ENCODE measurements around the gene MAP6.

GRCh38 chr11:75549370-75549958 lies 119.4 kb downstream of the MAP6 start:
- TF ChIP-seq REST (IDR thresholded peaks at IDR 0.05; ENCODE audit: unreplicated experiment): no peak
- TF ChIP-seq, protein P1, sequence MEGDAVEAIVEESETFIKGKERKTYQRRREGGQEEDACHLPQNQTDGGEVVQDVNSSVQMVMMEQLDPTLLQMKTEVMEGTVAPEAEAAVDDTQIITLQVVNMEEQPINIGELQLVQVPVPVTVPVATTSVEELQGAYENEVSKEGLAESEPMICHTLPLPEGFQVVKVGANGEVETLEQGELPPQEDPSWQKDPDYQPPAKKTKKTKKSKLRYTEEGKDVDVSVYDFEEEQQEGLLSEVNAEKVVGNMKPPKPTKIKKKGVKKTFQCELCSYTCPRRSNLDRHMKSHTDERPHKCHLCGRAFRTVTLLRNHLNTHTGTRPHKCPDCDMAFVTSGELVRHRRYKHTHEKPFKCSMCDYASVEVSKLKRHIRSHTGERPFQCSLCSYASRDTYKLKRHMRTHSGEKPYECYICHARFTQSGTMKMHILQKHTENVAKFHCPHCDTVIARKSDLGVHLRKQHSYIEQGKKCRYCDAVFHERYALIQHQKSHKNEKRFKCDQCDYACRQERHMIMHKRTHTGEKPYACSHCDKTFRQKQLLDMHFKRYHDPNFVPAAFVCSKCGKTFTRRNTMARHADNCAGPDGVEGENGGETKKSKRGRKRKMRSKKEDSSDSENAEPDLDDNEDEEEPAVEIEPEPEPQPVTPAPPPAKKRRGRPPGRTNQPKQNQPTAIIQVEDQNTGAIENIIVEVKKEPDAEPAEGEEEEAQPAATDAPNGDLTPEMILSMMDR (conservative IDR thresholded peaks at IDR 0.05; ENCODE audit: low read depth in 2 of 2): no peak
- no peak for TF ChIP-seq ZNF331 (CRISPR knock-in tag; IDR thresholded peaks at IDR 0.05; ENCODE audit: low read depth)
- no peak for TF ChIP-seq POLR2AphosphoS5 (IDR thresholded peaks at IDR 0.05; ENCODE audit: low read depth)
- no peak for TF ChIP-seq EZH2phosphoT487 (IDR thresholded peaks at IDR 0.05; ENCODE audit: unreplicated experiment)
- TF ChIP-seq EZH2 (IDR thresholded peaks at IDR 0.05; ENCODE audit: low read depth, unreplicated experiment): no peak
- TF ChIP-seq NANOG (IDR thresholded peaks at IDR 0.05; ENCODE audit: borderline replicate concordance): no peak
- TF ChIP-seq ZNF114 (CRISPR knock-in tag; IDR thresholded peaks at IDR 0.05): no peak
